Caco-2 (cell line): Measurements from ENCODE around the gene STK24. TPM values are rescaled to one million over a fixed set of nuclear protein-coding genes. Genes with fewer than 3 reads are reported as not detected.

Experiments used
- BruUV-seq: library from RNA; stranded (reverse); fragments of 400-500 nt; replicated peaks from 2 replicates; lab custom pipeline; 2021; lab: Mats Ljungman, UMichigan
- CTCF ChIA-PET: fragments of 300-600 bp; sonication (Branson Sonifier 250); formaldehyde crosslinking; loops from one replicate; lab custom pipeline; 2022; ENCODE audit warnings: antibody characterized with exemption; lab: Charles Lee
- POLR2A ChIA-PET: fragments of 300-600 bp; sonication (Branson Sonifier 250); formaldehyde crosslinking; loops from one replicate; lab custom pipeline; 2022; ENCODE audit warnings: antibody characterized with exemption; lab: Charles Lee
- DNase-seq, 2 experiments: peaks; one replicate each; pipeline versions ENCODE4 v3.0.0 to v3.0.0-alpha.2; 2020 to 2022
- H3K27me3 ChIP-seq: replicated peaks from 2 replicates; pipeline ENCODE4 v1.6.0; 2011; ENCODE audit warnings: low read length; ENCODE audit not compliant: control insufficient read depth, insufficient read depth
- H3K36me3 ChIP-seq: 2 replicates; pipeline ENCODE4 v1.5.1; 2011; ENCODE audit warnings: low read length; ENCODE audit not compliant: control insufficient read depth, insufficient read depth
- H3K4me1 ChIP-seq: fragments of 250-450 bp; sonication (Bioruptor Pico); 2 replicates; pipeline ENCODE4 v1.5.1; 2020; ENCODE audit warnings: mild to moderate bottlenecking
- H3K4me3 ChIP-seq: 2 replicates; pipeline ENCODE4 v1.5.1; 2011; ENCODE audit warnings: low read depth, mild to moderate bottlenecking, control low read depth, low read length
- H3K9me3 ChIP-seq: fragments of 250-450 bp; sonication (Bioruptor Pico); 2 replicates; pipeline ENCODE4 v1.5.1; 2020; ENCODE audit warnings: mild to moderate bottlenecking, moderate library complexity
- H3K27ac Mint-ChIP-seq: one replicate; pipeline ENCODE4 v1.8.0; 2022; ENCODE audit warnings: mixed read lengths; ENCODE audit not compliant: unreplicated experiment
- H3K27me3 Mint-ChIP-seq: one replicate; pipeline ENCODE4 v1.8.0; 2022; ENCODE audit warnings: mixed read lengths; ENCODE audit not compliant: insufficient read depth, unreplicated experiment
- H3K36me3 Mint-ChIP-seq: one replicate; pipeline ENCODE4 v1.8.0; 2022; ENCODE audit warnings: mild to moderate bottlenecking, mixed read lengths; ENCODE audit not compliant: insufficient read depth, unreplicated experiment
- H3K4me1 Mint-ChIP-seq: one replicate; pipeline ENCODE4 v1.8.0; 2022; ENCODE audit warnings: low read depth, mixed read lengths; ENCODE audit not compliant: unreplicated experiment
- H3K4me3 Mint-ChIP-seq: one replicate; pipeline ENCODE4 v1.8.0; 2022; ENCODE audit warnings: mild to moderate bottlenecking, moderate library complexity, mixed read lengths; ENCODE audit not compliant: unreplicated experiment
- H3K9me3 Mint-ChIP-seq: one replicate; pipeline ENCODE4 v1.8.0; 2022; ENCODE audit warnings: mixed read lengths; ENCODE audit not compliant: unreplicated experiment
- CTCF ChIP-seq, 2 experiments: fragments of 200-600 bp in 1 of 2; IDR thresholded peaks; 1 replicate in 1 of 2; 2 replicates in 1 of 2; pipeline versions ENCODE4 v1.5.1 to v1.8.0; 2011 to 2022; ENCODE audit warnings: antibody characterized with exemption in 1 of 2, control low read depth in 1 of 2, inconsistent platforms in 1 of 2, low read depth in 1 of 2, low read length in 1 of 2, mild to moderate bottlenecking in 1 of 2, moderate library complexity in 1 of 2; ENCODE audit not compliant: insufficient read depth in 1 of 2, severe bottlenecking in 1 of 2, unreplicated experiment in 1 of 2
- intact Hi-C: fragments of 100-400 bp; cut with micrococcal nuclease; formaldehyde crosslinking; loops from one replicate; pipeline ENCODE4 v1.10.0; 2022; ENCODE audit not compliant: unreplicated experiment
- total RNA-seq: library from RNA; stranded (reverse); gene quantifications from 2 replicates; pipeline ENCODE4 v1.2.3, GENCODE V29; 2022

The STK24 gene
- total RNA-seq, 1 experiment from 2014 or later, result 253 TPM

DNA sequence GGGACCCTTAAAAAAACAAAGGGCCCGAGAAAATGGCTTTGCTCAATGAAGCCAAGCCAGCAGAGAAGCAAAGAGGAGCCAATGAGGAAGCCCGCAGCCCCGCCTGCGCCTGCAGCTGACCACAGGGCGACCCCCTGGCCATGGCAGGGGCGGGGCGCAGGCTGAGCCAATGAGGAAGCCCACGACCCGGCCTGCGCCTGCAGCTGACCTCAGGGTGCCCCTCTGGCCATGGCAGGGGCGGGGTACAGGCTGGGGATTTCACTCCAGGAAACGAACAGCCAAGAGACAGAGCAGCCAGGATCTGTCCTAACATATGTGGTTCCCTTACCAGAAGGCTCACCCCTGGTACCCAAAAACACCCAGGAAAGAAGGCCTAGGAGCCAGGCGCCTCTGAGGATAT lies 101.4 kb downstream of the STK24 start:
- H3K4me3 ChIP-seq, result no peak overlapping the region
- no peak for DNase-seq
- no peaks in the 10 kb centered on the region for H3K9me3 ChIP-seq
- no peak for TF ChIP-seq CTCF (IDR thresholded peaks at IDR 0.05; ENCODE audit: insufficient read depth in 1 of 2, low read depth in 1 of 2, low read length in 1 of 2, severe bottlenecking in 1 of 2, unreplicated experiment in 1 of 2)
- H3K27me3 ChIP-seq, result no peaks in the 10 kb centered on the region
- Mint-ChIP-seq H3K36me3 (peaks cover 90% of the 10 kb centered on the region), H3K9me3 (peaks cover 11% of the 10 kb centered on the region), H3K27me3 (no peaks in the 10 kb centered on the region), H3K4me1 (peaks cover 40% of the 10 kb centered on the region), H3K4me3 (no peak overlapping the region), H3K27ac (no peak overlapping the region)
- intact Hi-C loops, result no loop called here
- H3K4me1 ChIP-seq, result no peaks in the 10 kb centered on the region; the same call in 1 of the 2 replicates
- H3K36me3 ChIP-seq, result peaks cover 8% of the 10 kb centered on the region
- no TSS peak for BruUV-seq
- POLR2A ChIA-PET, result no interaction called here
- CTCF ChIA-PET, result no interaction called here

GRCh38 chr13:98474761-98475160 lies 102.1 kb downstream of the STK24 start:
- H3K27ac Mint-ChIP-seq, result no peak overlapping the region
- peaks cover 89% of the 10 kb centered on the region for H3K36me3 Mint-ChIP-seq
- H3K4me1 Mint-ChIP-seq, result peaks cover 40% of the 10 kb centered on the region
- no peaks in the 10 kb centered on the region for H3K9me3 ChIP-seq
- no peaks in the 10 kb centered on the region for H3K27me3 Mint-ChIP-seq
- peaks cover 11% of the 10 kb centered on the region for H3K9me3 Mint-ChIP-seq
- no peaks in the 10 kb centered on the region for H3K27me3 ChIP-seq
- no TSS peak for BruUV-seq
- peaks cover 8% of the 10 kb centered on the region for H3K36me3 ChIP-seq
- H3K4me3 Mint-ChIP-seq, result no peak overlapping the region
- intact Hi-C loops, result no loop called here
- POLR2A ChIA-PET, result no interaction called here
- no peak for DNase-seq
- no peak for TF ChIP-seq CTCF (IDR thresholded peaks at IDR 0.05; ENCODE audit: insufficient read depth in 1 of 2, low read depth in 1 of 2, low read length in 1 of 2, severe bottlenecking in 1 of 2, unreplicated experiment in 1 of 2)
- H3K4me1 ChIP-seq, result no peaks in the 10 kb centered on the region; the same call in 1 of the 2 replicates
- CTCF ChIA-PET, result no interaction called here
- H3K4me3 ChIP-seq, result no peak overlapping the region

GRCh38 chr13:98474292-98474691 lies 102.6 kb downstream of the STK24 start:
- no peak for DNase-seq
- ChIA-PET CTCF (no interaction called here), POLR2A (no interaction called here)
- Mint-ChIP-seq H3K36me3 (peaks cover 87% of the 10 kb centered on the region), H3K4me1 (peaks cover 40% of the 10 kb centered on the region), H3K27ac (no peak overlapping the region), H3K27me3 (no peaks in the 10 kb centered on the region), H3K4me3 (no peak overlapping the region), H3K9me3 (peaks cover 11% of the 10 kb centered on the region)
- H3K36me3 ChIP-seq, result peaks cover 5% of the 10 kb centered on the region
- no TSS peak for BruUV-seq
- no peak for TF ChIP-seq CTCF (IDR thresholded peaks at IDR 0.05; ENCODE audit: insufficient read depth in 1 of 2, low read depth in 1 of 2, low read length in 1 of 2, severe bottlenecking in 1 of 2, unreplicated experiment in 1 of 2)
- intact Hi-C loops, result no loop called here
- no peaks in the 10 kb centered on the region; the same call in 1 of the 2 replicates for H3K4me1 ChIP-seq
- no peaks in the 10 kb centered on the region for H3K27me3 ChIP-seq
- H3K9me3 ChIP-seq, result no peaks in the 10 kb centered on the region
- H3K4me3 ChIP-seq, result no peak overlapping the region
